GM18498 (cell line): Measurements from ENCODE around the gene NDUFA5.

ENCODE experiments used
- ATAC-seq: cut with Tn5 transposase; IDR thresholded peaks from one replicate; pipeline ENCODE4 v1.9.1; 2021; ENCODE audit warnings: mild to moderate bottlenecking, moderate library complexity; ENCODE audit not compliant: unreplicated experiment

The NDUFA5 gene

GRCh38 chr7:123557398-123558288, at the start of gene NDUFA5:
TSS of gene NDUFA5 (minus strand) at chr7:123557818. CDS start at chr7:123557795, 23 bp downstream.
- peak; percentile 99 for ATAC-seq

- no peak for ATAC-seq
Measured at GRCh38 chr7:123604739-123605138, 47.1 kb upstream of the NDUFA5 start.

- no peak for ATAC-seq
Measured at GRCh38 chr7:123602648-123603047, 45.0 kb upstream of the NDUFA5 start.

GRCh38 chr7:123601530-123601929, 43.9 kb upstream of the NDUFA5 start, which contains the start of gene ASB15:
TSS of gene ASB15 (plus strand) at chr7:123601821. CDS start at chr7:123614503, 12,682 bp downstream.
- no peak for ATAC-seq

GRCh38 chr7:123600876-123601275, 43.3 kb upstream of the NDUFA5 start:
- ATAC-seq, result no peak

GRCh38 chr7:123599766-123600165, 42.1 kb upstream of the NDUFA5 start:
- ATAC-seq, result no peak

GRCh38 chr7:123598657-123599056, 41.0 kb upstream of the NDUFA5 start:
- no peak for ATAC-seq

- ATAC-seq, result no peak
Measured at GRCh38 chr7:123594813-123595241, 37.2 kb upstream of the NDUFA5 start.

GRCh38 chr7:123588376-123588775, 30.8 kb upstream of the NDUFA5 start:
- no peak for ATAC-seq

GRCh38 chr7:123583821-123584220, 26.2 kb upstream of the NDUFA5 start:
- no peak for ATAC-seq

GRCh38 chr7:123581162-123581459, 23.5 kb upstream of the NDUFA5 start:
- ATAC-seq, result no peak

GRCh38 chr7:123580406-123581161, 23.0 kb upstream of the NDUFA5 start:
- peak; percentile 94 for ATAC-seq

- ATAC-seq, result no peak
Measured at GRCh38 chr7:123579416-123579815, 21.8 kb upstream of the NDUFA5 start.

GRCh38 chr7:123573896-123574467, 16.4 kb upstream of the NDUFA5 start:
- no peak for ATAC-seq

- no peak for ATAC-seq
Measured at GRCh38 chr7:123573341-123573740, 15.7 kb upstream of the NDUFA5 start.

- ATAC-seq, result no peak
Measured at GRCh38 chr7:123571684-123572083, 14.1 kb upstream of the NDUFA5 start.

- no peak for ATAC-seq
Measured at GRCh38 chr7:123571187-123571586, 13.6 kb upstream of the NDUFA5 start.

GRCh38 chr7:123570390-123571182, 13.0 kb upstream of the NDUFA5 start:
- no peak for ATAC-seq

- ATAC-seq, result no peak
Measured at GRCh38 chr7:123569352-123570010, 11.9 kb upstream of the NDUFA5 start.

GRCh38 chr7:123562121-123562520, 4.5 kb upstream of the NDUFA5 start:
- ATAC-seq, result no peak
